Ovary (tissue), 9 donors: ENCODE measurements around the gene DSCAM. TPM values are rescaled to one million over a fixed set of nuclear protein-coding genes. Genes with fewer than 3 reads are reported as not detected.

Experiments
- DNase-seq, 5 donors: peaks; one replicate each; pipeline ENCODE4 v3.0.0-alpha.2; 2019 to 2020
- H3K27ac ChIP-seq, 2 donors: fragments of 200-600 bp; one replicate each; pipeline versions ENCODE4 v1.5.1 to v1.8.0; 2019 to 2022
- H3K27me3 ChIP-seq: fragments of 200-600 bp; one replicate; pipeline ENCODE4 v1.8.0; 2022
- H3K36me3 ChIP-seq: fragments of 200-600 bp; sonication (generic); one replicate; pipeline ENCODE4 v1.5.1; 2019
- H3K4me1 ChIP-seq: one replicate; pipeline ENCODE4 v1.8.1; 2013; ENCODE audit warnings: mild to moderate bottlenecking, moderate library complexity; ENCODE audit not compliant: insufficient read depth
- H3K4me3 ChIP-seq: fragments of 200-600 bp; sonication (generic); one replicate; pipeline ENCODE4 v1.5.1; 2017
- H3K9me3 ChIP-seq, 2 donors: fragments of 200-600 bp in 1 of 2; sonication (generic) in 1 of 2; one replicate each; pipeline versions ENCODE4 v1.5.1 to v1.8.1; 2013 to 2019; ENCODE audit warnings: mild to moderate bottlenecking in 1 of 2, moderate library complexity in 1 of 2
- EP300 ChIP-seq: sonication (generic); formaldehyde crosslinking; IDR thresholded peaks from one replicate; pipeline ENCODE4 v1.6.1; 2017; ENCODE audit warnings: antibody characterized with exemption
- POLR2A ChIP-seq: fragments of 450-650 bp; IDR thresholded peaks from one replicate; pipeline ENCODE4 v1.6.1; 2017; ENCODE audit warnings: antibody characterized with exemption, mild to moderate bottlenecking, moderate library complexity
- WGBS, 3 donors: extraction: QIAGEN DNeasy Blood & Tissue Kit in 1 of 3; methylation state at CpG; one replicate each; pipeline versions ENCODE4 v1.1.5 to v1.1.7; 2013 to 2017; 5-methylcytosine and 5-hydroxymethylcytosine counted together
- intact Hi-C, 4 donors: fragments of 100-400 bp; cut with DNase I; formaldehyde crosslinking; loops; one replicate each; pipeline versions ENCODE4 v1.11.0 to v1.15.1; 2022 to 2023
- polyA plus RNA-seq, 2 donors: library from polyadenylated mRNA; stranded (reverse); fragments of 200-250 nt in 1 of 2; fragments of 350-450 nt in 1 of 2; fragmentation: Illumina TruSeq in 1 of 2; extraction: RNeasy Lipid Tissue Mini Kit (QIAGEN cat#74804) in 1 of 2; gene quantifications; one replicate each; pipeline ENCODE4 v1.2.3, GENCODE V29; 2013 to 2014
- total RNA-seq, 7 donors: library from RNA; depleted of rRNA in 2 of 7; stranded (reverse); fragments of >200 nt in 2 of 7; fragmentation: NEBNext Ultra II Directional in 3 of 7; extraction: Animal tissue kit (Norgen Biotek cat#: 25700) in 3 of 7; gene quantifications; one replicate each; pipeline versions ENCODE4 v1.1.0 to v1.2.4, GENCODE V29; 2016 to 2023
- TF ChIP-seq, protein P1 (sequence below), 3 donors: fragments of 450-650 bp in 2 of 3; fragments of 200-600 bp in 1 of 3; IDR thresholded peaks; one replicate each; pipeline versions ENCODE4 v1.5.1 to v1.8.0; 2016 to 2022; ENCODE audit warnings: antibody characterized with exemption in 3 of 3, mild to moderate bottlenecking in 1 of 3
- donor health status: DM: no; HTN: no; CAD: no; lungs with moderate emphysema.
- donor health status: DM: no; HTN: no; CAD: no.
- donor health status: Bipolar disorder and iron deficiency.
- donor health status: DM: yes; HTN: yes; CAD: no.
- donor health status: DM: no; HTN: no; CAD: no.
- donor health status: DM: yes; HTN: yes; CAD: no.

The DSCAM gene
- total and polyA plus RNA-seq, 9 donors = under 0.01 to 0.12 (median 0.04) TPM; not detected in 5

DNA sequence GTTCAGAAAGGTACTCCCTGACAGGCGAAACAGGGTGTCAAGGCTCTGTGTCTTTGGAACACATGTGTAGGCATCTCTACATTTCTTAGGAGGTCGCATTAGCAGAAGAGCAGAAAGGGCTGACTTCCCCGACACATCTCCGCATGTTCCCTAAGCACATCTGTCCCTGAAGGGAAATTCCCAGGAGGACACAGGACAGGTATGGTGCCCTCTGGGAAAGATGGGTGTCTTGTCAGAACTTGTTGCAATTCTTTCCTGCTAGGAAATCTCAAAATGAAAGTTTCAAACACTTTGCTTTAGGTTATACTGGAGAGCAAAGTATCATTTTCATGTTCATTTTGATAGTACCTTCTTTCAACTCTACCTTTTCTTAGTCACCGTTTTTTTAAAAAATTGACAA lies 2.0 kb downstream of the DSCAM start:
- Histone ChIP-seq H3K9me3 (no peaks in the 10 kb centered on the region), H3K36me3 (no peaks in the 10 kb centered on the region), H3K4me3 (no peak overlapping the region), H3K4me1 (no peaks in the 10 kb centered on the region), H3K27me3 (no peaks in the 10 kb centered on the region), H3K27ac (no peak overlapping the region)
- intact Hi-C loops = no loop called here
- TF ChIP-seq POLR2A = no peak
- no peak for TF ChIP-seq EP300
- TF ChIP-seq, protein P1, sequence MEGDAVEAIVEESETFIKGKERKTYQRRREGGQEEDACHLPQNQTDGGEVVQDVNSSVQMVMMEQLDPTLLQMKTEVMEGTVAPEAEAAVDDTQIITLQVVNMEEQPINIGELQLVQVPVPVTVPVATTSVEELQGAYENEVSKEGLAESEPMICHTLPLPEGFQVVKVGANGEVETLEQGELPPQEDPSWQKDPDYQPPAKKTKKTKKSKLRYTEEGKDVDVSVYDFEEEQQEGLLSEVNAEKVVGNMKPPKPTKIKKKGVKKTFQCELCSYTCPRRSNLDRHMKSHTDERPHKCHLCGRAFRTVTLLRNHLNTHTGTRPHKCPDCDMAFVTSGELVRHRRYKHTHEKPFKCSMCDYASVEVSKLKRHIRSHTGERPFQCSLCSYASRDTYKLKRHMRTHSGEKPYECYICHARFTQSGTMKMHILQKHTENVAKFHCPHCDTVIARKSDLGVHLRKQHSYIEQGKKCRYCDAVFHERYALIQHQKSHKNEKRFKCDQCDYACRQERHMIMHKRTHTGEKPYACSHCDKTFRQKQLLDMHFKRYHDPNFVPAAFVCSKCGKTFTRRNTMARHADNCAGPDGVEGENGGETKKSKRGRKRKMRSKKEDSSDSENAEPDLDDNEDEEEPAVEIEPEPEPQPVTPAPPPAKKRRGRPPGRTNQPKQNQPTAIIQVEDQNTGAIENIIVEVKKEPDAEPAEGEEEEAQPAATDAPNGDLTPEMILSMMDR (IDR thresholded peaks at IDR 0.05) = no peak
- 75 to 89% (median 87%) methylated on average over 5 of the region's 5 CpGs for WGBS, 3 donors
- no peak for DNase-seq

DNA sequence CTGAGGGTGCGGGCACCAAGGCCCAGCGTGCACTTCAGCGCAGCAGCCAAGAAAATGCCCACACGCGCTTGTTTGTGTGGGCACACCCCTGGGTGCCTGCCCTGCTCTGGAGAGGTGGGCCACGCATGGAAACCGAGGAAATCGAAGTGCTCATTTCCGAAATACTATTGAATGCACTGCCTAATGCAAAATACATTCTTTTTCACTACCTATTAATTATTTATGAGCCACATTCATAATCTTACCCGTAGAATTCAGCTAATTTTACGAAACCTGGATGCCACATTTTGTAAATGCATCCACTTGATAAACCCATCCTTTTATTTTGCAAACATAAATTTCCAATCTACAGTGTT lies 4.8 kb downstream of the DSCAM start:
- Histone ChIP-seq H3K4me1 (no peaks in the 10 kb centered on the region), H3K9me3 (no peaks in the 10 kb centered on the region), H3K4me3 (no peak overlapping the region), H3K36me3 (no peaks in the 10 kb centered on the region), H3K27me3 (no peaks in the 10 kb centered on the region), H3K27ac (no peak overlapping the region)
- TF ChIP-seq EP300 (no peak), POLR2A (no peak)
- TF ChIP-seq, protein P1 (IDR thresholded peaks at IDR 0.05) = no peak
- WGBS, 3 donors = 44 to 51% (median 50%) methylated on average over 11 of the region's 11 CpGs
- intact Hi-C loops = no loop called here
- DNase-seq = no peak

DNA sequence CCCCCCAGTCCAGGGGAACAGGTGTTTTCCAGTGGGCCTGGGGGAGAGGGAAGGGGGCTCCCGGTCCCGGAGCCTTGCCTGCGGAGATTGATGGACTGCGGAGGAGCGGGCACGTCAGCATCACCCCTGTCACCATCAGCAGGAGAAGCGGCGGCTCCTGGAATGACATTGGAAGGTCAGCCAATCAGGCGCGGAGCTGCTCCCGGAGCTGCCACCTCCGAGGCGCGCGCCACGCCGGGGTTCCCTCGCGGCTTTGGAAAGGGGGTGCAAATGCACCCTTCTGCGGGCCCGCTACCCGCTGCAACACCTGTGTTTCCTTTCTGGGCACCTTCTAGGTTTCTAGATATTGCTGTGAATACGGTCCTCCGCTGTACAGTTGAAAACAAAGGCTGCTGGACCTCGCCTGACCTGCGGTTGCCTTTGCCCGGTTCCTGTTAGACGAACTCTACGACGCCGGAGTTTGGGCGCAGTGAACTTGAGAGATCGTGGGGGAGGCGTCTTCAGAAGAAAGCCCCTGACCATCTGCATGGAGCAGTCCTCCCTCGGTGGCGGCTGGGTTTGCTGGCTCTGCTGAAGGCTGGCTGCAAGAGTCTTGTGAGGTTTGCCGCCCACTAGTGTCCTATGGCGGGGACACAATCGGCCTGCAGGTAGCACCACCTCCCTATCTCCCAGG lies 5.3 kb downstream of the DSCAM start:
- WGBS, 3 donors = 0 to 2% (median 1%) methylated on average over 39 of the region's 39 CpGs
- no peak overlapping the region for H3K27ac ChIP-seq
- intact Hi-C loops = no loop called here
- H3K27me3 ChIP-seq = no peaks in the 10 kb centered on the region
- no peak for DNase-seq
- H3K36me3 ChIP-seq = no peaks in the 10 kb centered on the region
- no peaks in the 10 kb centered on the region for H3K4me1 ChIP-seq
- TF ChIP-seq, protein P1 (IDR thresholded peaks at IDR 0.05) = no peak
- TF ChIP-seq EP300 = no peak
- no peak for TF ChIP-seq POLR2A
- H3K4me3 ChIP-seq = no peak overlapping the region
- no peaks in the 10 kb centered on the region for H3K9me3 ChIP-seq

DNA sequence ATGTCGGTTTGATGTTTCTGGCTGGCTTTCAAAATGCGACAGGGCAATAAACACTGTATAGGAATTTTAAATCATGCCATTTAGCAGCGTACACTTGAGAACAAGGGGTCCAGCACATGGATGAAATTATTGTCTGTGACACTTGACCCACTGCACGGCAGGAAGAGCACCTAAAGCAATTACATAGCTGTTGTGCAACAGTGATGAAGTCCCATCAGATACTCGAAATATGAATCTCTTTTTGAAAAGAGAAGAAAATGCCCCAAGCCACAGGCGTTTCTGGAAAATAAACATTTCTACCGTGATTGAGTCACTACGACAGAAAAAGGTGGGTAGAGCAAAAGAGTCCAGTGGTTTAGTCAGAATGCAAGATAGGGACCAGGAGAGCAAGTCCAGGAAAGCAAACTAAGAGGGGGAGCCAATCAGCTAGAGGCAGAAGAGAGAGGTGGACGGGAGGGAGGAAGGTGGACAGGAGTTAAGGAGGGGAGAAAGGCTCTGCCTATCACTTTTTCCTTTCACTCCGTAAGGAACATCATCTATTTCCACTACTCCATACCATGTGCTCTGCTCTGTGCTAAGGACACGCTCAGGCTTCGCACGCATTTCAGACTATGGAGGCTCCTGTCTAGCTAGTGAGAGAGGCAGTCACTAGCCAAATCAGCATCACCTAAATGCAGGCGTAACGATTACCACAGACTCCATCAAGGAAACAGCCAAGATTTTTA lies 6.4 kb downstream of the DSCAM start:
- WGBS, 3 donors = 63 to 76% (median 66%) methylated on average over 15 of the region's 15 CpGs
- Histone ChIP-seq H3K9me3 (no peaks in the 10 kb centered on the region), H3K4me3 (no peak overlapping the region), H3K4me1 (no peaks in the 10 kb centered on the region), H3K27ac (no peak overlapping the region), H3K36me3 (no peaks in the 10 kb centered on the region), H3K27me3 (no peaks in the 10 kb centered on the region)
- TF ChIP-seq EP300 (no peak), POLR2A (no peak)
- TF ChIP-seq, protein P1 (IDR thresholded peaks at IDR 0.05) = no peak
- no peak for DNase-seq
- intact Hi-C loops = no loop called here
